Loucy (cell line): ENCODE measurements around the gene HIVEP2.

Experiments
- H2AFZ ChIP-seq: fragments of 200-600 bp; sonication (generic); 2 replicates; pipeline ENCODE4 v1.6.0; 2016; ENCODE audit warnings: antibody characterized with exemption, mild to moderate bottlenecking, low read length, moderate library complexity
- H3F3A ChIP-seq: fragments of 200-600 bp; 2 replicates; pipeline ENCODE4 v1.6.0; 2016; ENCODE audit warnings: antibody characterized with exemption, low read depth, mild to moderate bottlenecking
- H3K27me3 ChIP-seq: fragments of 200-600 bp; sonication (generic); 2 replicates; pipeline ENCODE4 v1.6.1; 2014; ENCODE audit warnings: low read length, mild to moderate bottlenecking; ENCODE audit not compliant: insufficient read depth, poor library complexity, severe bottlenecking
- H3K36me3 ChIP-seq: fragments of 200-600 bp; sonication (generic); 2 replicates; pipeline ENCODE4 v1.6.1; 2016; ENCODE audit warnings: low read length; ENCODE audit not compliant: insufficient read depth
- H3K4me1 ChIP-seq: fragments of 200-600 bp; sonication (generic); 2 replicates; pipeline ENCODE4 v1.5.1; 2014; ENCODE audit warnings: low read length, mild to moderate bottlenecking; ENCODE audit not compliant: insufficient read depth, poor library complexity, severe bottlenecking
- H3K4me2 ChIP-seq: fragments of 200-600 bp; sonication (generic); 2 replicates; pipeline ENCODE4 v1.6.0; 2014; ENCODE audit warnings: antibody characterized with exemption, low read length, low read depth, mild to moderate bottlenecking; ENCODE audit not compliant: poor library complexity, severe bottlenecking
- H3K4me3 ChIP-seq: fragments of 200-600 bp; sonication (generic); 2 replicates; pipeline ENCODE4 v1.5.1; 2014; ENCODE audit warnings: low read length, mild to moderate bottlenecking, mixed read lengths; ENCODE audit not compliant: poor library complexity, severe bottlenecking
- H3K79me2 ChIP-seq: fragments of 200-600 bp; sonication (generic); 2 replicates; pipeline ENCODE4 v1.6.1; 2014; ENCODE audit warnings: low read length; ENCODE audit not compliant: insufficient read depth
- H3K9ac ChIP-seq: fragments of 200-600 bp; sonication (generic); 2 replicates; pipeline ENCODE4 v1.6.0; 2014; ENCODE audit warnings: mild to moderate bottlenecking, low read depth, low read length, moderate library complexity; ENCODE audit not compliant: poor library complexity, severe bottlenecking
- H3K9me2 ChIP-seq: fragments of 200-600 bp; sonication (generic); replicated peaks from 2 replicates; pipeline ENCODE4 v1.6.1; 2016; ENCODE audit warnings: low read depth, low read length, mixed read lengths
- H3K9me3 ChIP-seq: fragments of 200-600 bp; sonication (generic); 2 replicates; pipeline ENCODE4 v1.6.1; 2014; ENCODE audit warnings: mild to moderate bottlenecking, antibody characterized with exemption, low read length, low read depth; ENCODE audit not compliant: insufficient read depth
- H4K20me1 ChIP-seq: fragments of 200-600 bp; sonication (generic); 2 replicates; pipeline ENCODE4 v1.6.0; 2014; ENCODE audit warnings: antibody characterized with exemption, low read length, mild to moderate bottlenecking; ENCODE audit not compliant: insufficient read depth, poor library complexity, severe bottlenecking
- EZH2phosphoT487 ChIP-seq: fragments of 200-600 bp; IDR thresholded peaks from 2 replicates; pipeline ENCODE4 v1.6.1; 2018; ENCODE audit warnings: antibody characterized with exemption, mild to moderate bottlenecking, moderate library complexity, borderline replicate concordance
- TF ChIP-seq, protein P1 (sequence below): fragments of 200-600 bp; sonication (generic); conservative IDR thresholded peaks from 2 replicates; pipeline ENCODE4 v1.5.1; 2014; ENCODE audit warnings: mild to moderate bottlenecking, antibody characterized with exemption, low read length

HIVEP2 gene

GRCh38 chr6:142908235-142908634 lies 36.7 kb downstream of the HIVEP2 start:
- Histone ChIP-seq H3K4me2 (no peak overlapping the region), H3K9me3 (no peaks in the 10 kb centered on the region), H3K9me2 (no peaks in the 10 kb centered on the region), H4K20me1 (no peaks in the 10 kb centered on the region), H3K4me1 (peaks cover 41% of the 10 kb centered on the region), H3K9ac (no peak overlapping the region), H3K79me2 (peaks cover 97% of the 10 kb centered on the region), H3K27me3 (no peaks in the 10 kb centered on the region), H2AFZ (no peak overlapping the region), H3K36me3 (peaks cover 3% of the 10 kb centered on the region; the same call in 1 of the 2 replicates), H3K4me3 (no peak overlapping the region), H3F3A (no peaks in the 10 kb centered on the region)
- no peak for TF ChIP-seq EZH2phosphoT487
- TF ChIP-seq, protein P1, sequence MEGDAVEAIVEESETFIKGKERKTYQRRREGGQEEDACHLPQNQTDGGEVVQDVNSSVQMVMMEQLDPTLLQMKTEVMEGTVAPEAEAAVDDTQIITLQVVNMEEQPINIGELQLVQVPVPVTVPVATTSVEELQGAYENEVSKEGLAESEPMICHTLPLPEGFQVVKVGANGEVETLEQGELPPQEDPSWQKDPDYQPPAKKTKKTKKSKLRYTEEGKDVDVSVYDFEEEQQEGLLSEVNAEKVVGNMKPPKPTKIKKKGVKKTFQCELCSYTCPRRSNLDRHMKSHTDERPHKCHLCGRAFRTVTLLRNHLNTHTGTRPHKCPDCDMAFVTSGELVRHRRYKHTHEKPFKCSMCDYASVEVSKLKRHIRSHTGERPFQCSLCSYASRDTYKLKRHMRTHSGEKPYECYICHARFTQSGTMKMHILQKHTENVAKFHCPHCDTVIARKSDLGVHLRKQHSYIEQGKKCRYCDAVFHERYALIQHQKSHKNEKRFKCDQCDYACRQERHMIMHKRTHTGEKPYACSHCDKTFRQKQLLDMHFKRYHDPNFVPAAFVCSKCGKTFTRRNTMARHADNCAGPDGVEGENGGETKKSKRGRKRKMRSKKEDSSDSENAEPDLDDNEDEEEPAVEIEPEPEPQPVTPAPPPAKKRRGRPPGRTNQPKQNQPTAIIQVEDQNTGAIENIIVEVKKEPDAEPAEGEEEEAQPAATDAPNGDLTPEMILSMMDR = no peak

DNA sequence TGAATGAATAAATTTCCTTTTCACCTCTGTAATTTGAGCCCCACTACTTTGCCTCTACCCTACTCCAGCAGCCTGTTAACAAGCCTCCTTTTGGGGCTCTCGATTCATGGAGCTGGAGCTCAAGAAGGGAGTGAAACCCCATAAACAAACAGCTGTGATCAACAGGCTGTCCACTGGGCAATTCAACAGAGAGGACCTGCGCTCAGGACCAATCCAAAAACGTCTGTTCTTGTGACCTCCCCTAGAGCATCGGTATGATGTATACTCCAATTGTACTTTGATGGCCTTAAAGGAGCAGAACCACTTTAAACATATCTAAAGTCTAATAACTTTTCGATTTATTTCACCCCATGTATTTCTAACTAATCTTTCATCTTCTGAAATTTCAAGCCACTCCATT lies 37.4 kb downstream of the HIVEP2 start:
- Histone ChIP-seq H2AFZ (no peak overlapping the region), H3K9ac (no peak overlapping the region), H3K9me2 (no peaks in the 10 kb centered on the region), H4K20me1 (no peaks in the 10 kb centered on the region), H3K9me3 (no peaks in the 10 kb centered on the region), H3K36me3 (no peaks in the 10 kb centered on the region), H3F3A (no peaks in the 10 kb centered on the region), H3K4me2 (peak overlapping the region; percentile 7), H3K4me3 (no peak overlapping the region), H3K4me1 (peaks cover 43% of the 10 kb centered on the region), H3K79me2 (peaks cover 95% of the 10 kb centered on the region), H3K27me3 (no peaks in the 10 kb centered on the region)
- TF ChIP-seq EZH2phosphoT487 = no peak
- TF ChIP-seq, protein P1 = no peak

DNA sequence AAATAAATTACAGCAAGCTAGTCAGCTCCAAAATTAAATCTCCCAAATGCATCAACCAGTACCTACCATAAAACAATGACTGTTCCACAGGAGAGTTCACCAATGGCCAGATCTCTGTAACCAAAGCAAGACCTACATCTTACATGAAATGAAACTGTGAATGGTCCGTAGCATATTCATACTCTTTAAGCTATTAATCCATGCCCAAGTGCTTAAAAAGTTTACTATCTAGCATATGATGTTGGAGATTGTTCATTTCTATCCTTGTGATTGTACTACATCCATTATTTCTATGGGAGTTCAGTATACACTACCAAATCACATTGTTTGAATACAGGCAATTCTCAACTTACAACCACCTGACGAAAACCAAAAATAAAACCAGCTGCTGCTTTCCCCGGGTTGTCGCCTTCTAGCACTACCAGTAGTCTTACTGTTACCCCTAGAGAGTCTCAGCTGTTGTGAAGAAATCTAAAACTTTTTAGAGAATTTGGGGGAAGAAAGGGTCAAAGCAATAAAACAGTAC lies 38.0 kb downstream of the HIVEP2 start:
- Histone ChIP-seq H3K4me2 (peak overlapping the region; percentile 7), H4K20me1 (no peaks in the 10 kb centered on the region), H3K36me3 (no peaks in the 10 kb centered on the region), H3K9ac (no peak overlapping the region), H3K9me2 (no peaks in the 10 kb centered on the region), H3K4me3 (no peak overlapping the region), H3K79me2 (peaks cover 95% of the 10 kb centered on the region), H2AFZ (no peak overlapping the region), H3K9me3 (no peaks in the 10 kb centered on the region), H3K4me1 (peaks cover 48% of the 10 kb centered on the region), H3K27me3 (no peaks in the 10 kb centered on the region), H3F3A (no peaks in the 10 kb centered on the region)
- no peak for TF ChIP-seq EZH2phosphoT487
- TF ChIP-seq, protein P1 = no peak
